Forelimb muscle (tissue), 1 donor: ENCODE data around the gene HNRNPA2B1. TPM values are rescaled to one million over a fixed set of nuclear protein-coding genes. Genes with fewer than 3 reads are reported as not detected.
A peak's percentile ranks its signal among the peaks of the same experiment; 100 is the strongest.

Source experiments
- DNase-seq: peaks from one replicate; pipeline ENCODE4 v3.0.0-alpha.2; 2013; ENCODE audit warnings: low read depth
- polyA plus RNA-seq: library from polyadenylated mRNA; unstranded; fragments of 120-200 nt; gene quantifications from one replicate; pipeline ENCODE4 v1.2.1, GENCODE V29; 2013; ENCODE audit not compliant: insufficient read length

The HNRNPA2B1 gene
- polyA plus RNA-seq, result 660 TPM

- peak; percentile 98 for DNase-seq
These were observed at the start of gene HNRNPA2B1 for GRCh38 chr7:26200444-26201246. HNRNPA2B1 (minus strand) TSS chr7:26200746; CDS start chr7:26200577, 169 bp downstream.

GRCh38 chr7:26250239-26250638 is 49.7 kb upstream of the HNRNPA2B1 start:
- DNase-seq, result no peak

- DNase-seq, result no peak
These were observed 44.6 kb upstream of the HNRNPA2B1 start for GRCh38 chr7:26245150-26245549.

GRCh38 chr7:26238032-26238431 is 37.5 kb upstream of the HNRNPA2B1 start:
- DNase-seq, result no peak

- no peak for DNase-seq
These were observed 36.7 kb upstream of the HNRNPA2B1 start for GRCh38 chr7:26237035-26237807.

GRCh38 chr7:26233902-26234511 is 33.5 kb upstream of the HNRNPA2B1 start:
- DNase-seq, result no peak

- no peak for DNase-seq
These were observed 27.4 kb upstream of the HNRNPA2B1 start for GRCh38 chr7:26227987-26228386.

- no peak for DNase-seq
These were observed 23.8 kb upstream of the HNRNPA2B1 start for GRCh38 chr7:26224359-26224758.

GRCh38 chr7:26216049-26216448 is 15.5 kb upstream of the HNRNPA2B1 start:
- DNase-seq, result no peak

GRCh38 chr7:26213807-26214515 is 13.4 kb upstream of the HNRNPA2B1 start:
- no peak for DNase-seq

- DNase-seq, result no peak
These were observed 12.6 kb upstream of the HNRNPA2B1 start for GRCh38 chr7:26212921-26213718.

- DNase-seq, result no peak
These were observed 7.5 kb upstream of the HNRNPA2B1 start for GRCh38 chr7:26208040-26208439.

GRCh38 chr7:26203016-26203415 is 2.5 kb upstream of the HNRNPA2B1 start:
- DNase-seq, result no peak

- no peak for DNase-seq
These were observed 1.8 kb upstream of the HNRNPA2B1 start for GRCh38 chr7:26202019-26202990.

GRCh38 chr7:26201247-26202018 is 887 bp upstream of the HNRNPA2B1 start, which contains the start of gene CBX3:
CBX3 (plus strand) TSS chr7:26201745; CDS start chr7:26202999, 1,254 bp downstream.
- no peak for DNase-seq

- no peak for DNase-seq
These were observed 505 bp downstream of the HNRNPA2B1 start for GRCh38 chr7:26200038-26200443.

- DNase-seq, result no peak
These were observed 1.1 kb downstream of the HNRNPA2B1 start for GRCh38 chr7:26199301-26200037.

GRCh38 chr7:26198781-26199169 is 1.8 kb downstream of the HNRNPA2B1 start:
- DNase-seq, result no peak
